HG03139 (cell line): ENCODE data around the gene ZNF606.
"Not testable (repeated sequence)": the region's sequence is repeated elsewhere in the genome, so short reads cannot be mapped to it uniquely, and the experiment has no call there.

Experiments
- ATAC-seq: cut with Tn5 transposase; IDR thresholded peaks from one replicate; pipeline ENCODE4 v1.9.1; 2021; ENCODE audit not compliant: unreplicated experiment

Gene ZNF606

DNA sequence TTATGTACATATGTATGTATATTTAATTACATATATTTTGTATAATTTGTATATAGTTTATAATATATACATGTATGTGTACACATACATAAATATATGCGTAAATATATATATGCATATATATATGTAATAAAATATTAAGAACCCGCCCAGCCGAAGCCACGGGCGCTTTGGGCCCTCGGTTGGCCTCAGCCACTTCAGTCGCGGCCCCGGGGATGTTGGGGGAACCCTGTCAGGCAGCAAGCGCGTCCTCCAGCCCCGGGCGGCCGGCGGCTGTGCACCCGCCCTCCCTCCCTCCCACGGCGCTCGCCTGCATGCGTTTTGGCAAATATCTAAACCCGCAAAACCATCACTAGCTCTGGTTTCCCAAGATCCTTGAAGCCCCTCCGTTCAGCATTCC, 7.9 kb upstream of the ZNF606 start:
- no peak for ATAC-seq

- peak; percentile 87 for ATAC-seq
Observed at GRCh38 chr19:58009666-58010301, 7.2 kb upstream of the ZNF606 start.

- no peak for ATAC-seq
Observed at GRCh38 chr19:58009301-58009665, 6.7 kb upstream of the ZNF606 start.

GRCh38 chr19:58008877-58009276, 6.3 kb upstream of the ZNF606 start:
- ATAC-seq = not testable (repeated sequence)

GRCh38 chr19:58007285-58007684, 4.7 kb upstream of the ZNF606 start:
- ATAC-seq = no peak

DNA sequence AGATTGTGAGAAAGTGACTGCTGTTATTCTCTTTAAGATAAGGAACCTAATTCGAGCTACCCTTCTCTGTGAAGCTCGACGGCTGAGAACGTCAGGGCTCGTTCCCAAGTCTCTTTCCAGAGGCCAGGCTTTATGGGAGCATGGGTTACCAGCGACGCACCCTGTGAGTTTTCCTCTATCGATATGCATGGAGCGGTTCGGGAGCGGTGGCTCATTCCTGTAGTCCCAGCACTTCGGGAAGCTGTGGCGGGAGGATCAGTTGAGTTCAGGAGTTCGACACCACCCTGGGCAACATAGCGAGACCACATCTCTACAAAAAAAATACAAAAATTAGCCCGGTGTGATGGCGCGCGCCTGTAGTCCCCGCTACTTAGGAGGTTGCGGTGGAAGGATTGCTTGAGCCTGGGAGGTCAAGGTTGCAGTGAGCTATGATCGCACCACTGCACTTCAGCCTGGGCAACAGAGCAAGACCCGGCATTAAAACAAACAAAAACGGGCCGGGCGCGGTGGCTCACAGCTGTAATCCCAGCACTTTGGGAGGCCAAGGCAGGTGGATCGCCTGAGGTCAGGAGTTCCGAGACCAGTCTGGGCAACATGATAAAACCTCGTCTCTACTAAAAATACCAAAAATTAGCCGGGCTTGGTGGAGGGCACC, 681 bp upstream of the ZNF606 start:
- ATAC-seq = no peak

- peak; percentile 2 for ATAC-seq
Observed at GRCh38 chr19:58001895-58002369, 688 bp downstream of the ZNF606 start.

DNA sequence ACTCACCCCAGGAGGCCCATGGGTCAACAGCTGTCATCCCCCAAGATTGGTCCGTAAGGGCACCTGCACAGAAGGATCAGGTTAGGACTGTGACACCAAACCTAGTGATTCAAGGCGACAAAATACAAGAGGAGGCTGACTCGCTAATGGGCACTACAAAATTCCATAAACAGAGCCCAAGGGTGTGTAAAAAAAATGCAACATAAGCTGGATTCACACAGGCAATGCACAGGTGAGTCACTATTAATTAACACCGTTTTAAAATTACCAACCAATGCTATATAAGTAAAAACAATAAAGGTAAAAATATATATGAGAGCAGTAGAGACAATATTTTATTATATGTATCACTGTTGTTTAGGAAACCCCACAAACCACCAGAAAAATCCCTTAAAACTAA, 1.9 kb downstream of the ZNF606 start:
- no peak for ATAC-seq

DNA sequence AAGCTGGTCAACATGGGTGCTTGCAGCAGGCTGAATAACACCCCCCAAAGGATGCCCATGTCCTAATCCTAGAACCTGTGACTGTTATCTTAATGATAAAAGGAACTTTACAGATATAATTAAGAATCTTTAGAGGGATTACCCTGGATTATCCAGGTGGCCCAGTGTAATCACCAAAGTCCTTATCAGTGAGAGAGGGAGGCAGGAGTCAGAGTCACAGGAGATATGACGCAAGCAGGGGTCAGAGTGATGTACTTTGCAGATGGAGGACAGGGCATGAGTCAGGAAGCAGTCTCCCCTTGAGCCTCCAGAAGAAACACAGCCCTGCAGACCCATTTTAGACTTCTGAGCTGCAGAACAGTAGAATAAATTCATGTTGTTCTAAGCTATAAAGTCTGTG, 9.8 kb downstream of the ZNF606 start:
- no peak for ATAC-seq

DNA sequence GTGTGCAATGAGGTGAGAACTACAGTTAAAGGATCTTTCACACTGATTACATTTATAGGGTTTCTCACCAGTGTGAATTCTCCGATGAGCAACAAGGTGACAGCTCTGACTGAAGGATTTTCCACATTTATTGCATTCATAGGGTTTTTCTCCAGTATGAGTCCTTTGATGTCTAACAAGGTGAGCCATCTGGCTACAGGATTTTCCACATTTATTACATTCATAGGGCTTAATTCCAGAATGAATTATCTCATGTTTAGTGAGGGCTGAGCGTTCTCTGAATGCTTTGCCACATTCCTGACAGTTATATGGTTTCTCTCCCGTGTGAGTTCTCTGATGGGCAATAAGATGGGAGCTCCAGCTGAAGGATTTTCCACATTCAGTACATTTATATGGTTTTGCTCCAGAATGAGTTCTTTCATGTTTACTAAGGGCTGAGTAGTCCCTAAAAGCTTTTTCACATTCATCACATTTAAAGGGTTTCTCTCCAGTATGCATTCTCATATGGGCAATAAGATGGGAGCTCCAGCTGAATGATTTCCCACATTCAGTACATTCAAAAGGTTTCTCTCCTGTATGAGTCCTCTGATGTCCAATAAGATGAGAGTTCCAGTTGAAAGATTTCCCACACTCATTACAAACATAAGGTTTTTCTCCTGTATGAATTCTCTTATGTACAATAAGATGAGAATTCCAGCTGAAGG, 23.9 kb downstream of the ZNF606 start:
- ATAC-seq = no peak

GRCh38 chr19:57974434-57974833, 28.2 kb downstream of the ZNF606 start, which contains the start of gene C19orf18:
Gene C19orf18, minus strand, starts transcription at chr19:57974534. Its CDS starts 102 bp downstream, at chr19:57974432.
- ATAC-seq = no peak

DNA sequence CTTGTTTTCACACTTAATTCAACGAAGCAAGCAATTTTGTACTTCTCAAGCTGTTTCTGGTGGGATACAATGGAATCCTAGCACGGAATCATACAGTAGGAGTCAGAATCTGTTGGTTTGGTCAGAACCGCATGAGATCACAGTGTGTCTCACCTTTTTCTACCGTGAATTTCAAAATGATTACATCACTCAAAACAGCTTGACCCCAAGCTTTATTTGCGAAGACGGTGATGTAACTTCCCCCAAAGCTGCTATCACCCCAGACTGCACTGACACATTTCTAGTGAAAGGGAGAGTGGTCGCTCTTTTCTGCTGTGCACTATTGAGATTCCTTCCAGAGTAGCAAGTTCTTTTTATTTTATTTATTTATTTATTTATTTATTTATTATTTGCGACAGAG, 37.9 kb downstream of the ZNF606 start:
- no peak for ATAC-seq

GRCh38 chr19:57961785-57962184, 40.8 kb downstream of the ZNF606 start:
- no peak for ATAC-seq

DNA sequence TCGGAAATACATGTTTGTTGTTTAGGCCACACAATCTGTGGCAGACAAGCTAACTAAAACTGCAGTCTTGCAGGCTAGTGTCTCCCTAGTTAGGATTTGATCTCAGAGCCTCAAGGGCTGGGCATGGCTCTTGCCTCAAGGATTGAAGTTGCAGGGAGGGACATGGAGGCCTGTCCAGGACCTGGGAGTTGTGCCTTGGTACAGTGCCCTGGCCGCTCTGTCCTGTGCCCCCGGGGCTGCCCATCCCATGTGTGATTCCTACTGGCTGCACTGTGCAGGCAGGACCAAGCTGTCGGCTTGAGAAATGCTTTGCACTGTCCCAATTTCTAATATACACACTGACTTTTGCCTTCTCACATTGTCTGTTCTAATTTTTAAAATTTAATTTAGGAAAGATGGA, 47.6 kb downstream of the ZNF606 start:
- ATAC-seq = no peak

- no peak for ATAC-seq
Observed at GRCh38 chr19:57949702-57950101, 52.9 kb downstream of the ZNF606 start.

GRCh38 chr19:57949296-57949695, 53.3 kb downstream of the ZNF606 start:
- no peak for ATAC-seq

- peak; percentile 91 for ATAC-seq
Observed at GRCh38 chr19:57947419-57948134, 55.0 kb downstream of the ZNF606 start, which contains the start of gene ZNF256. Gene ZNF256, minus strand, starts transcription at chr19:57947706. Its CDS starts 232 bp downstream, at chr19:57947474.

- no peak for ATAC-seq
Observed at GRCh38 chr19:57947088-57947418, 55.6 kb downstream of the ZNF606 start.

- no peak for ATAC-seq
Observed at GRCh38 chr19:57946316-57946715, 56.3 kb downstream of the ZNF606 start.

DNA sequence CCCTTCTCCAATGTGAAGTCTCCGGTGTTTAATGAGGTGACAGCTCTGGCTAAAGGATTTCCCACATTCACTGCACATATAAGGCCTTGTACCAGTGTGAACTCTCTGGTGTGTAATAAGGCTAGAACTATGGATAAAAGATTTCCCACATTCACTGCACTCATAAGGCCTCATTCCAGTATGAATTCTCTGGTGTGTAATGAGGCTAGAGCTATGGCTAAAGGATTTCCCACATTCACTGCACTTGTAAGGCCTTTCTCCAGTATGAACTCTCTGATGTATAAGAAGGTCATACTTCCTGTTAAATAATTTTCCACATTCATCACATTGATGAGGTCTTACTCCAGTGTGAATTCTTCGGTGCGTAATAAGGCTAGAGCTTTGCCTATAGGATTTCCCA, 61.0 kb downstream of the ZNF606 start:
- ATAC-seq = no peak

GRCh38 chr19:57935731-57936130, 66.9 kb downstream of the ZNF606 start:
- no peak for ATAC-seq
